Suppressor macrophage treated with lipopolysaccharide for 4 hours (primary cell): ENCODE measurements around the gene HMGN1.
"Not testable (repeated sequence)": the region's sequence is repeated elsewhere in the genome, so short reads cannot be mapped to it uniquely, and the experiment has no call there.

Experiments
- DNase-seq: peaks from one replicate; pipeline ENCODE4 v3.0.0-alpha.2; 2020

The HMGN1 gene, protein sequence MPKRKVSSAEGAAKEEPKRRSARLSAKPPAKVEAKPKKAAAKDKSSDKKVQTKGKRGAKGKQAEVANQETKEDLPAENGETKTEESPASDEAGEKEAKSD

DNA sequence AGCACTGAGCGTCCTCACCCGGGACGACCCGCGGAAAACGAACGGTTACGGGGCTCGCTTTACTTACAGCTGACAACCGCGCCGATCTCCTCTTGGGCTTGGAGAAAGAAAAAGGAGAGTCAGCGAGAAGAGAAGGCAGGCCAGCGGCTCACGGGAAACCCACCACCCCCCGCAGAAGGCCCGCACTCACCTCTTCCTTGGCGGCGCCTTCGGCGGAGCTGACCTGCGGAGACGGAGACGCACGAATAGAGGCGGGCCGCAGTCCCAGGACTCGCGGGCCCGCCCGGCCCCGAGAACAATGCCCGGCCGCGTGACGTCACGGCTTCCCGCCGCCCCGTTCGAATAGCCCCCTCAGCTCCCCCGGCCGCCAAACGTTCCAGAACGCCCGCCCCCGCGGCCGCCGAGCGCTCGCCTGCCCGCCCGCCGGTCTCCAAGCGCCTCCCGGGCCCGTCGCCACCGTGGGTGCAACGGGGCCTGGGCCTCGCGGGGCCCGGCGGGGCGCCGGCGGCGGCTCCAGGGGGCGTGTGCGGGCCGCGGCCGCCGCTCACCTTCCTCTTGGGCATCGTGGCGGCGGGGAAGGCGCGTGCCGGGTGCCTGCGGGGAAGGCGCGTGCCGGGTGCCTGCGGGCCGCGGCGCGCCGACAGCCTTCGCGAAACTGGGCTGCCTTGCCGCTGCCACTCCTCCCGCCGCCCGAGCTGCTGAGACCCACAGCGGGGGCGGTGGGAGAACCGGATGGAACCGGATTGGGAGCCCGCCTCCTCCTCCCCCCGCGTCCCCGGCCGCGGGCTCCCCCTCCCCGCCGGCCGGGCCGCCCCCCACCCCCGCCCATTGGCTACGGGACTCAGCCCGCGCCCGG lies at the start of gene HMGN1:
HMGN1 (minus strand) TSS at position 734 of the 856 bp plus-strand sequence; CDS start at position 563, 171 bp downstream.
- DNase-seq: peak; percentile 85

DNA sequence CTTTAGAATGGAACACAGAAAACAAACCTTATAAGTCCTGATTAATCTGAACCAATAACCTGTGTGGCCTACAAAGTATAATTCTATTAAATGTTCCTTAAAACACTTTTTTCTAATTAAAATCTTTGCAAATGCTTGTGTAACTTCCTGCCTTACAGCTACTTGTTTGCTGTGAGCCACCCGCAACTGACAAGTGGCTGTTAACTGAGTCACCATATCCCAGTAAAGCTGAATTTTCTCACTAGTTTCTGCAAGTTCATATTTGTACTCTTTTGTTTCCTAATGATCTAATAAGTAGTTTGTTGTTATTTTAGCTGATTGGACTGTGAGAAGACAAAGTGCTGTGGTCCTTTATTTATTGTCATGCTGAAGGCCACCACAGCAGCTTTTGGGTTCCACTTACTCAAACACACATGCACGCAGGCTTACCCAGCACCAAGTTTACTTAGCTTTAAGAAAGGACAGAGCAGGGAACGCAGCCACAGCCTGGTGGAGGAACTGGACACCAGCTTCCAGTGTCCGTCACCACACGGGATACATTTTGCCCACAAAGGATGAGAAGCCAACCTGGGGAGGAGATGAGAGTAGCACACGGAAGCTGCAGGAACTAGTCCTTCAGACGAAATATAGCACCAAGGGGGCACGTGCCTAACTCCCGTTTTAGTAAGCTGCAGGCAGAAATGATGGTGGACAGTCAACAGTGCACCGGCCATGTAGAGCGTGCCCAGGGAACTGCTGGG lies 48.9 kb upstream of the HMGN1 start:
- DNase-seq: peak; percentile 46

DNA sequence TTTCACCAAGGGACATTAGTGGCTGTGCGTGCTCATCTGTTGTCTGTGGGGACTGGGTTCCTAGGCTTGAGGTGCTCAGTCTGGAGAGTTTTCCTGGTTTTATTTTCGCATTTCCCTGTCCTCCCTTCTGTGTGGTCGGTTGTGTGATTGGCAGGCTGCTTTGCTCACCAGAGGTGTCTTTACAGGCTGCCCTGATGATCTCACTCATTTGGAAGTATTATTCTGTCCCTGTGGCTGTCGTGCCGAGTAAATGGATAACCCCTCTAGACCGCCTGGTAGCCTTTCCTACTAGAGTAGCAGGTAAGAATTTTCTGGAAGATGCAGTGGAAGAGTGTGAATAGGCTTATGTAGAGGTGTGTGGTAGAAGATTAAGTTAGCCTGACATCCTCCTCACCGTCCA lies 44.1 kb upstream of the HMGN1 start:
- no peak for DNase-seq

DNA sequence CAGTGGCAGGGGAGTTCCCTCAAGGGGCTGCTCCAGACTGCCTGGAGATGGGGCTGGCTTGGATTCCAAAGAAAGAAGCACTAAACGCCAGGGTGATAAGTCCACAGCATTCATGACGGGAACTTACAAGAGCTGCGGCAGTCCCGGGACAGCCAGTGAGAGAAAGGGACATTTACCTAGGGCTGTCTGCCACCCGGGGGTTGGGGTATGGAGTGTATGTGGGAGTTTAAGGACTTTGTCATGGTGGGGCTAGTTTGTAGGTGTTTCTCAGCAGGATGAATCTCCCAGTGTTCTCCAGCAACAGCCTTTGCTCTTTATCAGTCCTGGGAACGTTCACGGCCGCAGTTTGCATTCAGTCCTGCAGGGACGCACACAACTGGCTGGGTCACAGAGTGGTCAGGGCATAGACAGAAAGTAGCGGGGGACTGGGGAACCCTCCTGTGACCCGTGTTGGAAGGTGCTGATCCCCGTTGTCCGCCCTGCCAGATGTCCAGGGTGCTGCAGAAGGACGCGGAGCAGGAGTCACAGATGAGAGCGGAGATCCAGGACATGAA lies 41.4 kb upstream of the HMGN1 start:
- DNase-seq: no peak

DNA sequence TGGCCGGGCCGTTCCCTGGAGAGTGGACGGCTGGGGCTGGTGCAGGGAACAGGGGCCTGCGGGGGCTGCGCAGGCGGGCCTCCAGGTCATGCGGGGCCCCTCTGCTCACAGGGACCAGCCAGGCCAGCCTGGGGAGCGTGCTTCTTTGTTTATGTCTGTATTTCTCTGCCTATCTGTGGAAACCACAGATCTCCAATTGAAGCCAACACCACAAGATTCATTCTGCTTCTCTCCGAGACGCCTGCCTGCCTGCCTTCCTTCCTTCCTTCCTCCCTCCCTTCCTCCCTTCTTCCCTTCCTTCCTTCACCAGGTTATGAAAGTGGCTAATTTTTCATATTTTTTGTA lies 39.9 kb upstream of the HMGN1 start:
- DNase-seq: no peak

DNA sequence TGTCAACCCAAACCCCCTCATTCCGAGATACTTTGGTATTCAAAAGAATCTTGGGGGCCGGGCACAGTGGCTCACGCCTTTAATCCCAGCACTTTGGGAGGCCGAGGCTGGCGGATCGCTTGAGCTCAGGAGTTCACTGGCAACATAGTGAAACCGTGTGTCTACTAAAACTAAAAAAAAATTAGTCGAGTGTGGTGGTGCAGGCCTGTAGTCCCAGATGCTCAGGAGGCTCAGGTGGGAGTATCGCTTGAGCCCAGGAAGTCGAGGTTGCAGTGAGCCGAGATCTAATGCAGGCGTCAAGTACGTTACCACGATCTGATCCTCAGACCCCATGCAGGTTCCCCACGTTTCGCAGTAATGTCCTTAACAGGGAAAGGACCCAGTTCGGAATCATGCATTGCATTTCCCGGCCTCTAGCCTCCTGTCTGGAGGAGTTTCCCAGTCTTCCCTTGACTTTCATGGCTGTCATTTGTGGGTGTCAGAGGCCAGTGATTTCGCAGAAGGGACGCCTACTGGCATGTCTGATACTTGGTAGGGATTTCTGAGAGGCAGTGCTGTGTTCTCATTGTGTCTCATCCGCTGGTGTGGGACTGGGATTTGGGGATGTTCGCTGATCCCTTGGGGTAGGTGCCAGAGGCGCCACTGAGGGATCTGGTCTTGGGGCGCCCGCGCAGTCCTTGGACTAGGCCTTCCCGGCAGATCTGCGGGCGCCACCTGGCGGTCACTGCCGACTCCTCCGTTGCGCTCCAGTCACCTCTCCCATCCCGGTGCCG lies 39.3 kb upstream of the HMGN1 start:
- DNase-seq: peak; percentile 91

DNA sequence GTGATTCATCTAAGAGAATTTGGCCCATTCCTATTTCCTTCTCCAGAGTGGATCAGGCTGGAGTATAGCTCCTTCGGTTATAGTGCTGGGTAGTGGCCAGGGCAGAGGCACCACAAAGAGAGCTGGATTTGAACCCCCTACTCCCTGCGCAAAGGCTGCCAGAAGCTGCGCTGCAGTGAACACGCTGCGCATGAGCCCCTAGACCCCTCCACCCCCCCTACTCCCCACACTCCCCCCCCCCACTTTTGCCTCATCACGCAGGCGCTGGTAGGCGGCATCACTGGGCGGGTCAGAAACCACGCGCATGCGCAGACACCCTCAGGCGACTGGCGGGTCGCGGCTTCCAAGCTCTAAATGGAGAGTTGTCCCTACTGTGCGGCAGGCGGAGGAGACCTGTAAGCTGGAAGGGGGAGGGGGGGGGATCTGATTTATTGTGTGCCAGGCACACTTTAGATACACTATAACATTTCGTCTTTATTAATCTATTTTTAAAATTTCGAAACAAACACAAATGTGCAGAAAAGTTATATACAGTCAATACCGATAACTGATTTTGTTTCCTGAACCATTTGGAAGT lies 38.7 kb upstream of the HMGN1 start:
- peak; percentile 94 for DNase-seq

DNA sequence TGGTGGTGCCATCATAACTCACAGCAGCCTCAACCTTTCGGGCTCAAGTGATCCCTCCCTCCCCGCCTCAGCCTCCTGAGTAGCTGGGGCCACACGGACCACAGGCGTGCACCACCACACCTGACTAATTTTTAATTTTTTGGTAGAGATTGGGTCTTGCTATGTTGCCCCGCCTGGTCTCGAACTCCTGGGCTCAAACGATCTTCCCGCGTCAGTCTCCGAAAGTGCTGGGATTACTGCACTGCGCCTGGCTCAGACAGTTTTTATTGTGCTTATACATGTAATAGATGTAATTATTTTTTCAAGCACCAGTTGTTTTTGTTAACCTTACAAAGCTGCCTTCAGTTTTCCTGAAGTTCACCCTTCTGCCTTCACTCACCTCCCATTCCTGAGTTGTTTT lies 38.0 kb upstream of the HMGN1 start:
- DNase-seq: no peak

DNA sequence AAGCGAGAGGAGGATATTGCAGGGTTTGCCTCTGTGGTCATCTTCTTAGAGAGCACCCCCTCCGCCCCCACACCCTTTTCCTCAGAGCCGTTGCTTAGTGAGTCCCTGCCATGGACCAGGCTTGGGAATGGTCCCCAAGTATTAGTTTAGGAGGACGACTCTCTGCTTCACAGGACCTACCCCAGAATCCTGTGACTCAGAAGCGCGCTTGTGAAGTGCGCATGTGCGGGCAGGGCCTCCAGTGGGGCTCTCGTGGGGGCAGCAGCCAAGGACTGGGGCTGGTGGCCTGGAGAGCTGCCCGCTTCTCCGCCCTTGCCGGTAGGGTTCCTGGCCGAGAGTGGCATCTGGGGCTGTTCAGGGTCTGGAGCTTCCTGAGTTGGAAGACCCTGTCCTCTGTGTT lies 37.3 kb upstream of the HMGN1 start:
- DNase-seq: no peak

DNA sequence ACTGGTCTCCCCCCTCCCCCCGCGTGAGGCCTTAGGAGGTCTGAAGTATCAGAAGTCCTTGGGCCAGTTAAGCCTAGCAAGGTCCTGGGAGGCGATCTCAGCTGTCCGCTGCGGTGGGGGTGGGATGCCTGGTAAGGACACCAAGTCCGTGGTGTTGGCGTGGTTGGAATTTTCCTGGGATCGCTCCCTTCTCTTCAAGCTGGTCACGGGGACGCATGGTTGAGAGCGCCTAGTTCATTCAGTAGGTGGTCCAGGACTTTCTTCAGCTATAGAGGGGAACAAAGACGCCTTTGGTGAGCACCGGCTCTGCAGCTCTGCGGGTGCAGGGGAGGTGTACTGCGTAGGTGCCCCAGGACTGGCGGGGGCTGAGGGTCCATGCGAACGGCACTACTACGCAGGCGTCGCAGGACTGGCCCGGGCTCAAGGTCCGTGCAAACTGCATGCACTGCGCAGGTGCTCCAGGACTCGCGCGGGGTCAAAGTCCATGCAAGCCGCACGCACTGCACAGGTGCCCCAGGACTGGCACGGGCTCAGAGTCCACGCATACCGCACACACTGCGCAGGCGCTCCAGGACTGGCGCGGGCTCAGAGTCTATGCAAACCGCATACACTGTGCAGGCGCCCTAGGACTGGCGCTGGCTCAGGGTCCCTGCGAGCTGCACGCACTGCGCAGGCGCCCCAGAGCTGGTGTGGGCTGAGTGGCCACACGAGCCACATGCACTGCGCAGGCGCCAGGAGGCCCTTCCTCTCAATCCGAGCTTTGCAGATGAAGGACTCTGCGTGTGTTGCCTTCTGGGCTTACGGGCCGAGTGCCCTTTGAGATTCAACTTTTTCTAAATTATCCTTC lies 36.6 kb upstream of the HMGN1 start:
- peak; percentile 76 for DNase-seq

DNA sequence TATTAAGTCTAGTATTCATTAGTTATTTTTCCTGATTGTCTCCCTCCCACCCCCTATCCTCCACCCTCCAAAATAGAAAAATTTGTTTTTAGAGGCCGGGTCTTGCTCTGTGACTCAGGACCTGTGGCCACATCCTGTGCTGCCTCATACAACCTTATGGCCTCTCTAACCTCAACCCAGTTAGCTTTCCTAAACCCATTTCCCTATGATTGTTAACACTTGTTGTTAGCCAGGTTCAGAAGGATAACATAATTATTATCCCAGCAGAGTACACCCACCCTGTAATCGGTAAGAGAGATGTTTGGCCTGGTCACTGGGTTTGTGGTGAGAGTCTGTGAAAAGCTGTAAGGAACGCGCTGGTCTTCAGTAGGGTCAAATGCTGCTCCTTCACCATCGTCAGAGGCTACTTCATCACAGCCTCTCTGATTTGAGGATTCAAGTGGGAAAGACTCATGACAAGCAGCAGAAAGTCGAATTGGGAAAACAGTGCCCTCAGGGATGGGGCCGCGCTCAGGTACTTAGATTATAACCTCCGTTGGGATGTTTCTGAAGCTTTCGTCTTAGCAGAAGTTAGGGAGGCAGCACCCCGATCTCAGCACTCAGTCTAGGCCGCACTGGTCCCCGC lies 35.9 kb upstream of the HMGN1 start:
- DNase-seq: no peak

DNA sequence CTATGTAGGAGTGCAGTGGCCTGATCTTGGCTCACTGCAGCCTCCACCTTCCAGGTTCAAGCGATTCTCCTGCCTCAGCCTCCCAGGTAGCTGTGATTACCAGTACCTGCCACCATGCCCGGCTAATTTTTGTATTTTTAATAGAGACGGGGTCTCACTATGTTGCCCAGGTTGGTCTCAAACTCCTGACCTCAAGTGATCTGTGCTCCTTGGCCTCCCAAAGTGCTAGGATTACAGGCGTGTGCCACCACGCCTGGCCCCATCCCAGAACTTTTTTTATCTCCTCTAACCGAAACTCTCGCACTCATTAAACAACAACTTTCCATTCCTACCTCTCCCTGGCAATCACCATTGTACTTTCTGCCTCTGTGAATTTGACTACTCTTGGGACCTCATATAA lies 33.2 kb upstream of the HMGN1 start:
- DNase-seq: not testable (repeated sequence)

DNA sequence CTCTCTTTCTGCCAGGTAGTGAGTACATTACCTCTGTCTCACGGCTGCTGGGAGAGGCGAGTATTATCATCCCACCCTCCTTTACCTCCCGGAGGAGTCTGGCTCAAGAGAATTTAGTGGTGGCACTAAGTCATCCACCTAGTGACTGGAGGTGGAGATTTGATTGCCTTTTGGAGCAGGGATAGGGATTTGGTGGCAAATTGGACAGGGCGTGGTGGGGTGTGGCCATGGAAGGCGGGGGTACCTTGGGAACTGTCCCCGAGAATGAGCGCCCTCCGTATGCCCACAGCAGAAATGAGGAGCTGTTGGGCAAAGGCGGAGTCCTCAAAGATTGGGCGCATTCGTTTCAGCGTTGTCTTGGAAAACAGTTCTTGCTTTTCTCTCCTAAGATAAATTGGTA lies 32.1 kb upstream of the HMGN1 start:
- no peak for DNase-seq

DNA sequence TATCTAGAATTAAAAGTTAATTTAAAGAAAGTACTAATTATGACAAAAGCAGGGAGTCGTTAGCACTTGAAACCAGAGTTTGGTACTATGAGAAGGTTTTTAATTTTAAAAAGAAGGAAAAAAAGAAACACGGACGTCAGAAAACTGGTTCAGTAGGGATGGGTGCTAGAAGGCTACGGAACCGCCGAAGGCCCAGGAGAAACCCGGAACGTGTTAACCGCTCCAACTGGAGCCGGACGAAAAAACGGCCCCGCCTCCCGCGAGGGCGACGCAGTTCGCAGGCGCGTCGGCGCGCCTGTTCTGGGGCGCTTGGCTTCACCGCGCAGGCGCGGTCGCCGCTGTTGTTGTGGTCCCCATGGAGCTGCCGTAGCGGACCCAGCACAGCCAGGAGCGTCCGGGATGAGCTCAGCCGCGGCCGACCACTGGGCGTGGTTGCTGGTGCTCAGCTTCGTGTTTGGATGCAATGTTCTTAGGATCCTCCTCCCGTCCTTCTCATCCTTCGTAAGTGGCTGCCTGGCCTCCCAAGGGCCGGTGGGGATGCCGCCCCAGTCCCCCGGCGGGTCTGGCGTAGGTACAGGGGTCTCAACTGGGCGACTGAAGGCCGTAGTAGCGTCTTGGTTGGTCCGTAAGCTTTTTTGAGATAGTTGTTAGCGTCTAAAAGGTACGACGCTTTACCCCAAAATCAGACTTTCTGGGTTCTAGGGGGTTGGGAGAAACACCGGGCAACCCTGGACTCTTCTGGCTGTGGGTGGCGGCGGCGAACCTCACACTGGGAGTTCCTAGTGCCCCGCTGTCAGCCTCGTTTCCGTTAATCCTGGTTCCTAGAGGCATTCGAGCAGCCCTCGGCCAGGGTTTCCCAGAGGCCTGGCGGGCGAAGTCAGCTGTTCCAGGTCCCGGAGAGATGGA lies 31.4 kb upstream of the HMGN1 start:
- DNase-seq: peak; percentile 98

DNA sequence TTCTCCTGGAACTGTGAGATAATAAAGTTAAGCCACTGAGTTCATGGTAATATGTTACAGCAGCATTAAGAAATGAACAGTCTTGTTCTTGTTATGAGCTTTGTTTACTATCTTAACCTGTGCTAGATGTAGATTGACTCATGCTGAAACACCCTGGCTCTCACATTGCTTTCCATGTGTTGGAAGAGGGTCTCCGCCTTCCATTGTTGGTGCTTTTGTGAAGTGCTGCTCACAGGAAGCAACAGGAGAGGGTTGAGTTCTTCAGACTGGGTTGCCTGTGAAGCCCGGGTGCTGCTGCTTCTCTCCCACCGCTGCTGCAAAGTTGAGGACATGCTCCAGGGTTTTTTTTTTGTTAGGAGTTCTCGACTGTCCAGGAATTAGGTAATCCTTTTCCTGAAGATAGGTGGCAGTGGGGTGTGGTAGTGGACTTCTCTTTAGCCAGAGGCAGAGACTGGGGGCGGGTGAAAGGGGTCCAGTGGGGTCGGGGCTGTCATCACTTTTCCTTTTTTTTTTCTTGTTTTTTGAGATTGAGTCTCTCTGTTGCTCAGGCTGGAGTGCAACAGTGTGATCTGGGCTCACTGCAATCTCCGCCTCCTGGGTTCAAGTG lies 28.7 kb upstream of the HMGN1 start:
- DNase-seq: no peak

DNA sequence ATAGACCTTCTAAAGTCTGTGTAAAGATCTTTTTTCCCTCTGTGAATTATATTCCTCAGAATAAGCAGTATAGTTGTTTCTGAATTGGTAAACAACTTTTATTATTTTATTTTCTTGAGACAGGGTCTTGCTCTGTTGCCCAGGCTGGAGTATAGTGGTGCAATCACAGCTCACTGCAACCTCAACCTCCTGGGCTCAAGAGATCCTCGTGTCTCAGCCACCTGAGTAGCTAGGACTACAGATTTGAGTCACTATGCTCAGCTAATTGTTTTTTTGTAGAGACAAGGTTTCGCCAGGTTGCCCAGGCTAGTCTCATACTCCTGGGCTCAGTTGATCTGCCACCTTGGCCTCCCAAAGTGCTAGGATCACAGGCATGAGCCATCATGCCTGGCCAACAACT lies 26.6 kb upstream of the HMGN1 start:
- DNase-seq: no peak

DNA sequence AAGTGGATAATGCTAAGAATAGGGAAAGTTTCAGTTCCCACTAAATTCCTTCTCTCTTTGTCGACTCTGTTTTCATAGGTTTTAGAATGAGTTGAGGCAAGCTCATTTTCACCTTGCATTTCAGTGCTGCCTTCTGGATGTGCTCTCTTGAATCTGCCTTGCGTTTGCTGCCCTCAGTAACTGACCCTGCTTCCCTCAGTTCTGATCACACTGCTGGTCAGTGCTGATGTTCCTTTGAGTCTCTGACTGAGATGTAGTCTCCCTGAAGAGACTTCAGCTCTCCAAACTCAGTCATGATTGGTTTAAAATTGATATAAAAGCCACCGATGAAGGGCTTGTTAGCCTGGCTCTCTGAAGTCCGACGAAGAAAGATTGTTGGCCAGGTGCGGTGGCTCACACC lies 25.2 kb upstream of the HMGN1 start:
- DNase-seq: no peak

DNA sequence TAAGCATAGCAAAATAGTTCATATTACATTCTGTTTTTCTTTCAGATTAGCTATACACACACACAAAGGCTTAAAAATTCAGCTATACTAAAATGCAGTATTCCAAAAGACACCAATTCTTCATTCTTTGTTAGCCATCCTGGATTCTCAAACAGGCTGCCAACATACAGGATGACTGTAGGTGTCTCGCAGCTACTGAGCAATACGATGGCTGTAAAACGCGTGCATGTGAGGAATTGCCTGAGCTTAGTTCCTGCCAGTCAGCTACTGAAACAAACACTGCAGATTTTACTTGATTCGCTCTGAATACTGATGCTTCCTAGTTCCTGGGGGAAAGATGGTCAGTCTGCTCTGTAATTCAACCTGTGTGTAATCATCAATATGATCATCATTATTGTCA lies 24.7 kb upstream of the HMGN1 start:
- DNase-seq: peak; percentile 41

DNA sequence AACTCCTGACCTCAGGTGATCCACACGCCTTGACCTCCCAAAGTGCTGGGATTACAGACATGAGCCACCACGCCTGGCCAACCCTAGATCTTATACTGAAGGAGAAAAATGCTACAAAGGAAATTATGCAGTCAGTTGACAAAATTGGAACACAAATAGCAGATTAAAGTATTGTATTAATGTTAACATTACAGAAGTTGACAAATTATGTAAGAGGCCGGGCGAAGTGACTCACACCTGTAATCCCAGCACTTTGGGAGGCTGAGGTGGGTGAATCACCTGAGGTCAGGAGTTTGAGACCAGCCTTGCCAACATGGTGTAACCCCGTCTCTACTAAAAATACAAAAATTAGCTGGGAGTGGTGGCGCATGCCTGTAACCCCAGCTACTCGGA lies 21.0 kb upstream of the HMGN1 start:
- DNase-seq: not testable (repeated sequence)

DNA sequence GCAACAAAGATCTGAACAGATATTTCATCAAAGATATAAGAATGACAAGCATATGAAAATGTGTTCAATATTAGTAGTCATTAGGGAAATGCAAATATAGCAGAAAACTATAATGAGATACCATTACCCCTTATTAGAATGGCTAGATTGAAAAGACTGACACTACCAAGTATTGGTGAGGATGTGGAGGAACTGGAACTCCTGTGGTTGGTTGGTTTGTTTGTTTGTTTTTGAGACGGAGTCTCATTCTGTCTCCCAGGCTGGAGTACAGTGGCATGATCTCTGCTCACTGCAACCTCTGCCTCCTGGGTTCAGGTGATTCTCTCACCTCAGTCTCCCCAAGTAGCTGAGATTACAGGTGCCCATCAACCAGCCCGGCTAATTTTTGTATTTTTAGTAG lies 18.9 kb upstream of the HMGN1 start:
- no peak for DNase-seq
